Transverse colon (tissue), 4 donors: ENCODE measurements around the gene EVI2A. TPM values are rescaled to one million over a fixed set of nuclear protein-coding genes. Genes with fewer than 3 reads are reported as not detected.

Source experiments
- DNase-seq: peaks from one replicate; pipeline ENCODE4 v3.0.0-alpha.2; 2019
- H3K27ac ChIP-seq, 4 donors: fragments of 200-600 bp; sonication (generic); 2 replicates each; pipeline ENCODE4 v1.5.1; 2016 to 2018; ENCODE audit warnings: inconsistent platforms in 4 of 4
- H3K27me3 ChIP-seq: fragments of 200-600 bp; sonication (generic); 2 replicates; pipeline ENCODE4 v1.5.1; 2017; ENCODE audit warnings: inconsistent platforms
- H3K36me3 ChIP-seq, 4 donors: fragments of 200-600 bp; sonication (generic); 2 replicates each; pipeline ENCODE4 v1.5.1; 2017 to 2019; ENCODE audit warnings: inconsistent platforms in 4 of 4
- H3K4me1 ChIP-seq, 4 donors: fragments of 200-600 bp; sonication (generic); 2 replicates each; pipeline ENCODE4 v1.5.1; 2017 to 2020; ENCODE audit warnings: inconsistent platforms in 4 of 4
- H3K4me3 ChIP-seq, 4 donors: fragments of 200-600 bp; sonication (generic); 1 replicate in 1 of 4; 2 replicates in 3 of 4; pipeline versions ENCODE4 v1.5.1 to v1.6.1; 2017 to 2019; ENCODE audit warnings: inconsistent platforms in 4 of 4
- H3K9me3 ChIP-seq, 2 donors: fragments of 200-600 bp; sonication (generic); 2 replicates each; pipeline ENCODE4 v1.5.1; 2017 to 2019; ENCODE audit warnings: inconsistent platforms in 2 of 2
- EP300 ChIP-seq: sonication (generic); formaldehyde crosslinking; IDR thresholded peaks from one replicate; pipeline ENCODE4 v1.6.1; 2017; ENCODE audit warnings: antibody characterized with exemption, low read depth
- POLR2A ChIP-seq: fragments of 450-650 bp; IDR thresholded peaks from one replicate; pipeline ENCODE4 v1.6.1; 2016; ENCODE audit warnings: antibody characterized with exemption, mild to moderate bottlenecking, moderate library complexity
- POLR2AphosphoS5 ChIP-seq, 3 donors: sonication (generic); formaldehyde crosslinking; IDR thresholded peaks; one replicate each; pipeline ENCODE4 v1.6.1; 2016; ENCODE audit warnings: antibody characterized with exemption in 3 of 3
- WGBS, 2 donors: methylation state at CpG; one replicate each; pipeline ENCODE4 v1.1.5; 2018; ENCODE audit warnings: low coverage in 1 of 2; 5-methylcytosine and 5-hydroxymethylcytosine counted together
- in situ Hi-C, 4 donors: fragments of 200-750 bp; cut with MboI; loops; one replicate each; pipeline versions ENCODE4 v1.15.0 to v1.15.1; 2017; ENCODE audit warnings: low sequenced_read_pairs in 3 of 4, low pct_ligation_motif_present in 1 of 4, low pct_unique_long_range_greater_than_20kb in 1 of 4
- intact Hi-C: fragments of 100-400 bp; cut with DNase I; formaldehyde crosslinking; loops from one replicate; pipeline ENCODE4 v1.15.1; 2023; ENCODE audit warnings: low total_unique reads
- total RNA-seq, 4 donors: library from RNA; depleted of rRNA; stranded (reverse); fragments of >200 nt; gene quantifications; one replicate each; pipeline ENCODE4 v1.1.0, GENCODE V29; 2016
- TF ChIP-seq, protein P1 (sequence below), 5 experiments: fragments of 200-600 bp in 3 of 5; fragments of 450-650 bp in 2 of 5; sonication (generic) in 3 of 5; IDR thresholded peaks; 1 replicate in 2 of 5; 2 replicates in 3 of 5; pipeline ENCODE4 v1.5.1; 2016 to 2017; ENCODE audit warnings: antibody characterized with exemption in 5 of 5, inconsistent platforms in 3 of 5, mild to moderate bottlenecking in 2 of 5, moderate library complexity in 1 of 5

EVI2A gene
- total RNA-seq, 4 donors from 2014 or later = 3.7 to 9.4 (median 7.5) TPM; not detected in 1

DNA sequence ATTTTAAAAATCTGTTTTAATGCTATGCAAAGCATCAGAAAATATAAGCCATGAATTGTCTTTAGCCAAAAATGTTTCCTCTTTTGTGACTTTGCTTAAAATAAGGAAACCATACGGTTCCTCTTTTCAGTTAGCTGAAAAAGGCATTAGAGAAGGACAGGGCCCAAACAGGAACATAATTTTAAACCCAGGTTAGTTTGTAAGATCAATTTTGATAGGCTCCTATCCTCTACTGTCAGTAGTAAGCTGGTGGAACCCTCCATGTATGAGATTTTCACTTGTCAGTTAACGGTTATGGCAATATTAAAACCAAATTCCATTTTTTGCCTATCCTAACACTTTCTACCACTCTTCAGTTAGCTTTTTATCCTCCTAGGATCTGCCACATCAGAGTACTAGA lies 11.9 kb downstream of the EVI2A start:
- Histone ChIP-seq H3K4me1 (peaks cover 0 to 30% (median 9%) of the 10 kb centered on the region in 4 donors), H3K36me3 (no peaks in the 10 kb centered on the region), H3K4me3 (peak overlapping the region in 1 of 4 donors; percentile 38), H3K27ac (peak overlapping the region; percentile 61 to 76 (median 68)), H3K9me3 (no peaks in the 10 kb centered on the region), H3K27me3 (no peaks in the 10 kb centered on the region)
- no peak for DNase-seq
- 67 to 74% methylated on average over 2 of the region's 2 CpGs for WGBS, 2 donors
- in situ Hi-C loops (no loop called here), intact Hi-C loops (no loop called here)
- TF ChIP-seq POLR2A (no peak), EP300 (no peak), POLR2AphosphoS5 (IDR thresholded peaks at IDR 0.05) (peak in 2 of 3 donors; percentile 10 to 15)
- TF ChIP-seq, protein P1, sequence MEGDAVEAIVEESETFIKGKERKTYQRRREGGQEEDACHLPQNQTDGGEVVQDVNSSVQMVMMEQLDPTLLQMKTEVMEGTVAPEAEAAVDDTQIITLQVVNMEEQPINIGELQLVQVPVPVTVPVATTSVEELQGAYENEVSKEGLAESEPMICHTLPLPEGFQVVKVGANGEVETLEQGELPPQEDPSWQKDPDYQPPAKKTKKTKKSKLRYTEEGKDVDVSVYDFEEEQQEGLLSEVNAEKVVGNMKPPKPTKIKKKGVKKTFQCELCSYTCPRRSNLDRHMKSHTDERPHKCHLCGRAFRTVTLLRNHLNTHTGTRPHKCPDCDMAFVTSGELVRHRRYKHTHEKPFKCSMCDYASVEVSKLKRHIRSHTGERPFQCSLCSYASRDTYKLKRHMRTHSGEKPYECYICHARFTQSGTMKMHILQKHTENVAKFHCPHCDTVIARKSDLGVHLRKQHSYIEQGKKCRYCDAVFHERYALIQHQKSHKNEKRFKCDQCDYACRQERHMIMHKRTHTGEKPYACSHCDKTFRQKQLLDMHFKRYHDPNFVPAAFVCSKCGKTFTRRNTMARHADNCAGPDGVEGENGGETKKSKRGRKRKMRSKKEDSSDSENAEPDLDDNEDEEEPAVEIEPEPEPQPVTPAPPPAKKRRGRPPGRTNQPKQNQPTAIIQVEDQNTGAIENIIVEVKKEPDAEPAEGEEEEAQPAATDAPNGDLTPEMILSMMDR (IDR thresholded peaks at IDR 0.05) = no peak

DNA sequence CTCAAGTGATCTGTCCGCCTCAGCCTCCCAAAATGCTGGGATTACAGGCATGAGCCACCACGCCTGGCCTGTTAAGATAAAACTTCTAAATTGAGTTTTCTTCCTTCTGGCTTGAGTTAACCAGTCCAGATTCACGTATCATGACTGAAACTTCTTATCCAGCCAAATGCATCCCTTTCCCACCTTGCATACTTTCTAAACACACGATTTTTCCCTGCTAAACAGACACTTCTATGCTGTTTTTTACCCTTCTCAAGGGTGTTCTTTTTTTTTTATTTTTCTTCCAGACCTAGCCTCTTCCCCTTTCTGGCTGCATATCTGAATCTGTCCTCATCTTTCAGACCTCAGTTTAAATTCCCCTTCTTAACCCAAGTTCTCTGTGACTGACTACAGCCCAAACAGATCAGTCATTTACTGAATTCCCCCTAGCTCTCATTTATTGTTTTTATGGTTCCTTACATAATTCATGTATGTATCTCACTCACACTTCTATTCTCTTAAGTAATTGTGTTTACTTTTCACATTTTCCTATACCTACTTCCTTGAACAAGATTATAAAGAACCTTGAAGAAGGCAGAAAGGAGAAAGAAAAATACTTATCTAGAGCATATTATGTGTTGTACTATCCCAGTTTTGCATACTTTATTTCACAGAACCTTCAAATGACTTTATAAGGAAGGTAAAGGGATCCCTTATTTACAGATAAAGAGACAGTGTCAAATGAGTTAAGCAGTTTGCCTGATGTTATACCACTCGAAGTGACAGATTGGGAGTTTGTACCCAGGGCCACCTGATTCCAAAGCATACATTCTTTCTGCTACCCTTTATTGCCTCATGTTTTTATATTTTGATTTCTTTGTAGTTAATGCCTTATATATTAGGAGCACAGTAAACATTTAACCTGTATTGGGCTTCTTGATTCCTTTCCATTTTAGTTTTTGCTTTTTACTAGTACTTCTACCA lies 12.8 kb downstream of the EVI2A start:
- Histone ChIP-seq H3K4me3 (peak overlapping the region in 1 of 4 donors; percentile 38), H3K36me3 (no peaks in the 10 kb centered on the region), H3K9me3 (no peaks in the 10 kb centered on the region), H3K27ac (peak overlapping the region; percentile 61 to 76 (median 68)), H3K4me1 (peaks cover 0 to 22% (median 9%) of the 10 kb centered on the region in 4 donors), H3K27me3 (no peaks in the 10 kb centered on the region)
- TF ChIP-seq POLR2A (no peak), POLR2AphosphoS5 (IDR thresholded peaks at IDR 0.05) (peak in 1 of 3 donors; percentile 22), EP300 (no peak)
- TF ChIP-seq, protein P1 (IDR thresholded peaks at IDR 0.05) = no peak
- in situ Hi-C loops (no loop called here), intact Hi-C loops (no loop called here)
- no peak for DNase-seq
- WGBS, 2 donors = 31 to 51% methylated on average over 1 to 5 of the region's 5 CpGs

DNA sequence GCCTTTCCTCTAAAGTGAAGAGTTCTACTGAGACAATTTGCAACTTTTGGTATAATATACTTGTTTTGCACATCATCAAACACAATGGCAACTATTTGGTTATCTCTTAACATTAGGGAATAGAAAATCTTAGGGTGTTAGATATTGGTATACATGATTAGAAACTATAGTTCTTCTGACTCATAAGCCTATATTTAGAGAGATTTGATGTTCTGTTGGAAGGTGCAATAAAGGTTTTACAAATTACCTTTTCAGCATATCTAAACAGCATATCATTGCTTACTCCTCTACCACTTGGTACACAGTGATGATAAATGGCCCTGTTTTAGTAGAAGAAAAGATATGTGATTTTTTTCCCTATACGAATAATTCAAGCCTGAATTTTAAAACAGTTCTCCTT lies 13.8 kb downstream of the EVI2A start:
- Histone ChIP-seq H3K27me3 (no peaks in the 10 kb centered on the region), H3K4me1 (peaks cover 0 to 22% (median 9%) of the 10 kb centered on the region in 4 donors), H3K27ac (peak overlapping the region in 3 of 4 donors; percentile 61 to 71 (median 66)), H3K9me3 (no peaks in the 10 kb centered on the region), H3K36me3 (no peaks in the 10 kb centered on the region), H3K4me3 (no peak overlapping the region)
- no peak for TF ChIP-seq EP300
- no peak for TF ChIP-seq POLR2AphosphoS5 (IDR thresholded peaks at IDR 0.05)
- TF ChIP-seq POLR2A = no peak
- TF ChIP-seq, protein P1 (IDR thresholded peaks at IDR 0.05) = no peak
- intact Hi-C loops (no loop called here), in situ Hi-C loops (no loop called here)
- DNase-seq = no peak
- WGBS, 2 donors = 80 to 85% methylated on average over 1 of the region's 1 CpG

DNA sequence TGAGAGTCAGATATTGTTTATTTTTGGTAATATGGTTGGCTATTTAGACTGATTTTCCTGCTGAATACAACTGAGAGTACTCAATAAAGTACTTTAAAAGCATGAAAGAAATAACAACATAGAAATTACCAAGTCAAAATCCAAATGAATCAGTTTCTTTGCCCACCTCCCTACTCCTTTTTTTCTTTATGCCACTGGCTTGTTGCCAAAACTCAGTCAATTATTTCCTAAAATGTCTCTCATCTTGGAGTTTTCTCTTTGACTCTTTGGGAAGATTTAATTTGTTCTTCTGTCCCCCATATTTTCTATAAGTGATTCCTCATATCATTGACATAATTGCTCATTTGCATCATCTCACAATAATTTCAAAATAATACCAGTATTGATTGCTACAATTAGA lies 21.8 kb downstream of the EVI2A start:
- no peaks in the 10 kb centered on the region for H3K36me3 ChIP-seq
- H3K27me3 ChIP-seq = no peaks in the 10 kb centered on the region
- no peaks in the 10 kb centered on the region for H3K9me3 ChIP-seq
- in situ Hi-C loops (no loop called here), intact Hi-C loops (no loop called here)
- no peaks in the 10 kb centered on the region for H3K4me1 ChIP-seq
- TF ChIP-seq, protein P1 (IDR thresholded peaks at IDR 0.05) = no peak
- TF ChIP-seq POLR2AphosphoS5 (IDR thresholded peaks at IDR 0.05) (no peak), POLR2A (no peak), EP300 (no peak)
- H3K27ac ChIP-seq = no peak overlapping the region
- no peak overlapping the region for H3K4me3 ChIP-seq
- DNase-seq = no peak
